GM18907 (cell line): ENCODE data around the gene CCP110.
"Not testable (repeated sequence)": the region's sequence is repeated elsewhere in the genome, so short reads cannot be mapped to it uniquely, and the experiment has no call there.

Experiments
- ATAC-seq: cut with Tn5 transposase; IDR thresholded peaks from one replicate; pipeline ENCODE4 v1.9.1; 2021; ENCODE audit warnings: mild to moderate bottlenecking, moderate library complexity; ENCODE audit not compliant: unreplicated experiment

The CCP110 gene

DNA sequence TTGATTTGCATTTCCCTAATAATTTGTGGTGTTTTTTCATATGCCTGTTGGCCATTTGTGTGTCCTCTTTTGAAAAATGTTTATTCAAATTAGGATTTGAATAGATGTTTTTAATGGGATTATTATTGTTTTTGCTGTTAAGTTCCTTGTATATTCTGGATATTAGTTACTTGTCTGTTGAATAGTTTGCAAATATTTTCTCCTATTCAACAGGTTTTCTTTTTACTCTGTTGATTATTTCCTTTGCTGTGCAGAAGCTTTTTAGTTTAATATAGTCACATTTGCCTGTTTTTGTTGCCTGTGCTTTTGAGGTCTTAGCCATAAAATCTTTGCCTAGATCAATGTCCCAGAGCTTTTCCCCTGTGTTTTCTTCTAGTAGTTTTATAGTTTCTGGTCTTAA, 11.4 kb upstream of the CCP110 start:
- no peak for ATAC-seq

DNA sequence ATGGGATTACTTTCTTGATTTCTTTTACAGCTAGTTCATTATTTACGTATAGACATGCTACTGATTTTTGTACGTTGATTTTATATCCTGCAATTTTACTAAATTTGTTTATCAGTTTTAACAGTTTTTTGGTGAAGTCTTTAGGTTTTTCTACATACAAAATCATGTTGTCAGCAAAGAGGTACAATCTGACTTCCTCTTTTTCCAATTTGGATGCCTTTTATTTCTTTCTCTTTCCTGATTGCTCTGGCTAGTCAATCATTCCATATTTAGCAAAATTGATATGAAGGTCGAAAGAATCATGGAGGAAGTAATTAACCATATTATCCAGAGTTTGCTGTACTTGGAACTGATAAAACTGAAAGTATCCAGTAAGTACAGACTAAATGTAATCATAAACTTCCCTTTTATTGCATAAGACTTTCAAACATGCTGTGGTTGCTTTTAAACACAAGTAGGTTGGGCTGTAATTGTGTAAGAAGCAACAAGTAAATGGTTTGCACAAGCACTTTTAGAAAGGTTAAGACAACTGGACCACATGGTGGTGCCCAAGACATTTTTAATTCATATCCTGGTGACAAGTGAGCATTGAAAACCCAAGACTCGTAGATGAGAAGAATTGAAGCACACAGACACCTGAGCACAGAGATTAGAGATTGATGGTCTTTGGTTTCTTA, 10.2 kb upstream of the CCP110 start:
- ATAC-seq = no peak

- no peak for ATAC-seq
Observed at GRCh38 chr16:19515757-19516156, 8.0 kb upstream of the CCP110 start.

DNA sequence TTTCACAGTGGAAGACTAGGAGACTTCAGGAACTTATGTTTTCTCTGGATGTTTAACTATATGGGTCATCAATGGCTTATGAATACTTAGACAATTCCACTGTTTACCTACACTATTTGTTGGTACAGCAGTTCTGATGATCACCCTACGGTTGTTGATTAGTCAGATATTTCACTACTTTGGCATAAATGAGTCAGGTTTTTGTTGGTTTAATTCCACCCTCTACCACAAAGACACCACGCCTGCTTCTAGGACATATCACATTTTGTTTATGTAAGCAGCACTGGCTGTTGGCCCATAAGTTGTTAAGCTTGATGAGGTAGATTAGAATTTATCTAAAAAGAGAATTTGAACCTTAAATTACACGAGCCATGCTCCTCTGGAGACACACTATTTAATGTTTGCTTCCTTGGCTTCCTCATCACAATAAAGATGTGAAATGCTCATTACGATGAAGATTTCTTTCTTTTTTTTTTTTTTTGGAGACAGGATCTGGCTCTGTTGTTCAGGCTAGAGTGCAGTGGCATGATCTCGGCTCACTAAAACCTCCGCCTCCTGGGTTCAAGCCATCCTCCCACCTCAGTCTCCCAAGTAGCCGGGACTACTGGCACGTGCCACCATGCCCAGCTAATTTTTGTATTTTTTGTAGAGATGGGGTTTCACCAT, 6.2 kb upstream of the CCP110 start:
- ATAC-seq = no peak

DNA sequence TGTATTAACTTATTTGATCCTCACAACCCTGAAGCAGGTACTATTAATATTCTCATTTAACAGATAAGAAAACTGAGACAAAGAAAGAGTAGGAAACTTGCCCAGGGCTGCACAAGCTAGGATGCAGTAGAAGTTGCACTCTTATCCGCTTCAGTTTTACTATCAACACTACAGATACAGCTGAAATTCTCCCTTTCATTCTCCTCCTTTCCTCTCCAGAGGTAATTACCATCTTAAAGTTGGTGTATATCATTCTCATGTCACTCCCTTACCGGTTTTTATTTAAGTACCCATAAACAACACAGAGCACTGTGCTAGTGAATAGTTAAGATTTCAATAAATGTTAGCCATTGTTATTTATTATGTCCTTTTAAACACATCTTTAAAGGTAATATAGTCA, 5.4 kb upstream of the CCP110 start:
- no peak for ATAC-seq

GRCh38 chr16:19520861-19521331, 2.8 kb upstream of the CCP110 start:
- no peak for ATAC-seq

GRCh38 chr16:19521471-19522396, 2.0 kb upstream of the CCP110 start, which contains the start of gene GDE1:
TSS of gene GDE1 (minus strand) at chr16:19522098. CDS start at chr16:19521964, 134 bp downstream.
- ATAC-seq = peak; percentile 74

- ATAC-seq = no peak
Observed at GRCh38 chr16:19522397-19522732, 1.4 kb upstream of the CCP110 start.

DNA sequence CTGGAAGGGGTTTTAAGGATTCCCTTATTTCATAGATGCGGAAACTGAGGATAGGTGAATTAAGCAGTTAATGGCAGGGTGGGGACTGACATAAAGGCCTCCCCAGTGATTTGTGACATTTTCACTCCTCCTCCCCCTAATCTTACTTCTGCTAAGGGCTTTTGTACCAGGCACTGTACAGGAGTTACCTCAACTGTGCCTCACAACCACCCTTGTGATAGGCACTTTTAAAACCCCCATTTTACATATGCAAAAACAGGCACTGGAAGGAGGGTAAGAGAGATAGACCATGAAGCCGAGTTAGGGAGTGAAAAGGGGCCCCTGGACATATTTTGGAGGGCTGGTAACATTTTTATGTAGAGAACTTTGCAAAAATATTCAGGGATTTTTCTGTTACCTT, 982 bp upstream of the CCP110 start:
- no peak for ATAC-seq

- no peak for ATAC-seq
Observed at GRCh38 chr16:19523184-19523558, 571 bp upstream of the CCP110 start.

- peak; percentile 1 for ATAC-seq
Observed at GRCh38 chr16:19524356-19524615, 544 bp downstream of the CCP110 start.

- no peak for ATAC-seq
Observed at GRCh38 chr16:19524616-19525384, 1.1 kb downstream of the CCP110 start.

DNA sequence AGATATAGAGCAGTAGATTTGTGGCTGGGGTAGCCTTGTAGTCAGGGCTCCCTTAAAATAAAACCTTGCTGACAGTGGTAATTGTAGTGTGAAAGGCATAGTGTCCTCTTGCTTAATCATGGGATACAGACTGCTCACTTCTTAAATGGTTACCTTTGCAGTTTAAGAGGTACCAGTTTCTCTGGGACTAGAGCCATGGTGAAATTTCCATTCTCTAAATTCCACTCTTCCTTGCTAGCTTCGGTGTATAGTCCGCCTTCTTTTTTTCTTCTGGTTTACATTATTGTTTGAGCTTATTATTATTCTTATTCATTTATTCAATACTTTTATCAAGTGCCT, 1.6 kb downstream of the CCP110 start:
- ATAC-seq = no peak

DNA sequence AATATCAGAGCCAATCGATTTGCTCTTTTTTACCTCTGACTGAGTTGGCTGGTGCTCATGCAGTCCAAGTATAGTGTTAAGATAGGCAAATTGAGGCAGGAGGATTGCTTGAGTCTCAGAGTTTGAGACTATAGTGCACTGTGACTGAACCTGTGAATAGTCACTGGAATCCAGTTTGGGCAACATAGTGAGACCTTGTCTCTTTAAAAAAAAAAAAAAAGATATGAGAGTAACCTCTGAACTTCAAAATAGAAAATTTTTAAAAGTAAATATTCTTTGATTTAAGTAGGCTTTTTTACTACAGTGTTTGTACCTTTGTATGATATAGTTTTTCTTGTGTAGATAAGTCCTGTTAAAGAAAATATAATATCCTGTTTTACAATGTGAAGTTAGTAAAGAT, 3.4 kb downstream of the CCP110 start:
- ATAC-seq = no peak

DNA sequence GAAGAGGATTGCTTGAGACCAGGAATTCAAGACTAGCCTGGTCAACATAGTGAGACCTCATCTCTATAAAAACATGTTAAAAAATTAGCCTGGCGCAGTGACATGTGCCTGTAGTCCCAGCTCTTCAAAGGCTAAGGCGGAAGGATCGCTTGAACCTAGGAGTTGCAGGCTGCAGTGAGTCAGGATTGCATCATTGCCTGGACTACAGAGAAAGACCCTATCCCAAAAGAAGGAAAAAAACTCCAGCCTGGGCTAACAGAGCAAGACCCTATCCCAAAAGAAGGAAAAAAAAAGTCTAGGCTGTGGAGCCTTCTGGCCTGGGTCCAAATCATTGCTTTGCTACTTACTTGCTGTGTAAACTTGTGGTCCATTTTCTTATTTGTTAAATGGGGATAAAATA, 4.9 kb downstream of the CCP110 start:
- ATAC-seq = no peak

- no peak for ATAC-seq
Observed at GRCh38 chr16:19532601-19533000, 8.9 kb downstream of the CCP110 start.

DNA sequence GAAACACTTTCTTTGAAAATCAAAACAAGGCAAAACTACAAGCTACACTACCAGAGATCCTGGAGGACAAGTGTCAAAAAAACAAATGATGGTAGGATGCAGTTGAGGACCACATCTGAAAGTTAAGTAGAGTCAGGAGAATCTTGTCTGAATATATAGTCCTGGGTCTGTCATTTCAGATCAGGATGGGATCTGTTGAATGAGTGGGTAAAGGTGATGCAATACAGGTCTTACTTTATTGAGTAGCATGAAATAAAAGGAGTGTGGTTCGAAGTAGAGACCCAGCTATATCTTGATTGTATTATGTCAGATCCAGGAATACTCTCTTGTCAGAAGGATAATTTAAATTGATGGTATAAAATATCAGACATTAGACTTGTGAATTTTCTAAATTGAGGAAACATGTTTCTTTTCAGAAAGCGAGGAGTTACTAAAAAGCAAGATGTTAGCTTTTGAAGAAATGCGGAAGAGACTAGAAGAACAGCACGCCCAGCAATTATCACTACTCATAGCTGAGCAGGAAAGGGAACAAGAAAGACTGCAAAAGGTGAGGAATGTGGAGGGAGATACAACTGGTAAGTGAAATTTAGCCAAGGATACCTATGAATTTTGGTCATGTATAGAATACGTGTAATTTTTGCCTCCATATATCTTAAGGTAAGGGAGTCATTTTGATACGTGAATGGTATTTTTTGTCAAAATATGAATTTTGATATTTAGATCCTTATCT, 16.7 kb downstream of the CCP110 start:
- no peak for ATAC-seq

DNA sequence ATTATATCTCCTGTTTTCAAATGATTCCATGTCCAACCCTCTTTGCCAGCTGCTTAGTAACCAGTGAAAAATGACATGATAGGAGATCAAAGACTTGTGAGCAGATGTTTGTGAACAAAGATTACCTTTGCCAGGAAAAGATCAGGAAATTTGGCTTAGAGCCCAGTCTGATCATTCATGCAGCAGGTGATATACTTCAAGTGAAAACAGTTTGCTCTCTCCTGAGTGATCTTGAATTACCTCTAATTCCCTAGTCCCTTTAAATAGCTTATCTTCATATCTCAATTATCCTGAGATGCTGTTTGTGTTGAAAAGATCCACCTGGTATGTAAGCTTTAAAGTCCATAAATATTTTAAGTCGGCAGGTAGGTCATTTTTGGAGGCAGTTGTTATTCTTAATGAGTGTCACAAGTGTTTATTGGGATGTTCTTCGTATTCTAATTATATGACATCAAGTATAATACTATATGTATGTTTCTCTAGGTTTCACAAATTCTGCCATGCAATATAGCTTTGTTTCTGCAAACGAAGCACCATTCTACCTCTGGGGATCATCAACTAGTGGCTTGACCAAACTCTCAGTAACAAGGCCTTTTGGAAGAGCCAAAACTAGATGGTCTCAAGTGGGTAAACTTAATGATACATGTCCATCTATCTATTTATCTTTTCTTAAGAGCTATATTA, 18.5 kb downstream of the CCP110 start:
- ATAC-seq = no peak

DNA sequence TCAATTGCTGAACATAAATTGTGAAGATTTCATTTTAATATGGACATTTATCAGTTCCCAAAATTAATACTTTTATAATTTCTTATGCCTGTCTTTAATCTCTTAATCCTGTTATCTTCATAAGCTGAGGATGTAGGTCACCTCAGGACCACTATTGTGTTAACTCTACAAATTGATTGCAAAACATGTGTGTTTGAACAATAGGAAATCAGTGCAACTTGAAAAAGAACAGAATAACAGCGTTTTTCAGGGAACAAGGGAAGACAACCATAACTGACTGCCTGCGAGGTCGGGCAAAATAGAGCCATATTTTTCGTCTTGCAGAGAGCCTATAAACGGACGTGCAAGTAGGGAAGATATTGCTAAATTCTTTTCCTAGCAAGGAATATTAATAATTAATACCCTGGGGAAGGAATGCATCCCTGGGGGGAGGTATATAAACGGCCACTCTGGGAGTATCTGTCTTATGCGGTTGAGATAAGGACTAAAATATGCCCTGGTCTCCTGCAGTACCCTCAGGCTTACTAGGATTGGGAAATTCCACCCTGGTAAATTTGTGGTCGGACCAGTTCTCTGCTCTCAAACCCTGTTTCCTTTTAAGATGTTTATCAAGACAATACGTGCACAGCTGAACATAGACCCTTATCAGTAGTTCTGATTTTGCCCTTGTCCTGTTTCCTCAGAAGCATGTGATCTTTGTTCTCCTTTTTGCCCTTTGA, 19.7 kb downstream of the CCP110 start:
- not testable (repeated sequence) for ATAC-seq
